Endometrium (tissue), 2 donors: Measurements from ENCODE around the gene BRSK2.
"Not testable (repeated sequence)": the region's sequence is repeated elsewhere in the genome, so short reads cannot be mapped to it uniquely, and the experiment has no call there.

Experiments used
- FAIRE-seq: peaks from 2 replicates; lab custom pipeline; 2012; peaks lifted over from hg19 to GRCh38; lab: Jason Lieb, UNC
- donor health status: control.
- donor health status: control.

The BRSK2 gene

GRCh38 chr11:1389932-1390568 lies at the start of gene BRSK2:
BRSK2 (plus strand) TSS chr11:1389934; CDS start chr11:1390285, 351 bp downstream.
- FAIRE-seq: no peak

- no peak for FAIRE-seq
Measured at GRCh38 chr11:1340111-1340510, 49.6 kb upstream of the BRSK2 start.

- not testable (repeated sequence) for FAIRE-seq
Measured at GRCh38 chr11:1341226-1341625, 48.5 kb upstream of the BRSK2 start.

GRCh38 chr11:1341928-1342524 lies 47.7 kb upstream of the BRSK2 start:
- no peak for FAIRE-seq

DNA sequence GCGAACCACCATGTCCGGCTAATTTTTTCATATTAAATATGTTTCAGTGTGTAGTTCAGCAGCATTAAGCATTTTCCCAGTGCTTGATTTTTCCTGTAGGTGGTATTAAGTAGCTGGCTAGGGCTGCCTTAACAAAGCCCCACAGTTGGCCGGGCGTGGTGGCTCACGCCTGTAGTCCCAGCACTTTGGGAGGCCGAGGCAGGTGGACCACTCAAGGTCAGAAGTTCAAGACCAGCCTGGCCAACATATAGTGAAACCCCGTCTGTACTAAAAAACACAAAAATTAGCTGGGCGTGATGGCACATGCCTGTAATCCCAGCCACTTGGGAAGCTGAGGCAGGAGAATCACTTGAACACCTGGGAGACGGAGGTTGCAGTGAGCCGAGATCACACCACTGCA lies 46.8 kb upstream of the BRSK2 start:
- no peak for FAIRE-seq

DNA sequence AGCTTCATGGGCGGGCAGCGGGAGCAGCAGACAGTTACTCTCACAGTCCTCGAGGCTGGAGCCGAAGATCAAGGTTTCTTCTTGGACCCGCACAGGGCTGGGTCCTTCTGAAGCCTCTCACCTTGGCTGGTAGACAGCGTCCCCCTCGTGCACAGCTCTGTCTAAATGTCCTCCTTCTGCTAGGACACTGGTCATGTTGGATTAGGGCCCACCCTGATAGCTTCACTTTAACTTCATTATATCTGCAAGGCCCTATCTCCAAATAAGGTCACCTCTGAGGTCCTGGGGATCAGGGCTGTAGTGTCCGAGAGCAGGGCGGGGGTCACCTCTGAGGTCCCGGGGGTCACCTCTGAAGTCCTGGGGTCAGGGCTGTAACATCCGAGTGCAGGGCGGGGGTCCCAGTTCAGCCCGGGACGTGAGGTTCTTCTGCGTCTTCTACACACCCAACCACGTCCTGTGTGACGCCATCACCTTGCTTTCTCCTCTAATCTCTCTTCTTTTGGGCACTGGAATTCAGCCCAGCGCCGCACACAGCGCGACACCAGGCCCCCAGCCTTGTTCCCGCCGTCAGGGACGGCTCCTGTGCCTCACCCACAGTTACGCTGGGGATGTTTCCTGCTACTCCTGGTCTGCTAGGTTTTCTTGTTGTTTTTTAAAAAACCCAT lies 46.2 kb upstream of the BRSK2 start:
- FAIRE-seq: no peak

GRCh38 chr11:1344056-1344635 lies 45.6 kb upstream of the BRSK2 start:
- FAIRE-seq: no peak

- no peak for FAIRE-seq
Measured at GRCh38 chr11:1345737-1346513, 43.8 kb upstream of the BRSK2 start.

GRCh38 chr11:1346669-1347390 lies 42.9 kb upstream of the BRSK2 start:
- no peak for FAIRE-seq

GRCh38 chr11:1347411-1347999 lies 42.2 kb upstream of the BRSK2 start:
- not testable (repeated sequence) for FAIRE-seq

GRCh38 chr11:1348146-1348795 lies 41.5 kb upstream of the BRSK2 start:
- no peak for FAIRE-seq

DNA sequence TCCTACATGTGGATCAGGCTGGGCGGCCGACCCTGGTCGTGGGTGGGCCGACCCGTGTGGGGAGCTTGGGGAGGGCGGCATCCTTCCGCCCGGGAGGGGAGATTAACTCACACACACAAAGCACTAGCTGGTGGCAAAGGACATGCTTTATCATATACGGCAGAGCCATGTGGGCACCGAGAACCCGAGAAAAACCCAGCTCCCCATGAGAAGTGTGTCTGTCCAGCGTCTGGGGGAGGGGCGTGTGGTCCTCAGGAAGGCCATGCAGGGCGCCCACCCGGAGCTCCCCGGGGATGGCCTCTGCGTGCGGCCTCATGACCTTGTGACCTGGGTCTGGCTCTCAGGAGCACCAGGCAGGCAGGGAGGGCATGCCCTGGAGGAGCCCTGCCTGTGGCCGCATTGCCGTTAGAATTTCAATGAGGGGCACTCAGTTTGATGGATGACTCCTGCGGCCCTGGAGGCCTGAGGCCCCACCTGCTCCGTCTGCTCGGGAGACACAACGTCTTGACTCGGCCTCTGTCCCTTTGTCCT lies 40.9 kb upstream of the BRSK2 start:
- FAIRE-seq: no peak

DNA sequence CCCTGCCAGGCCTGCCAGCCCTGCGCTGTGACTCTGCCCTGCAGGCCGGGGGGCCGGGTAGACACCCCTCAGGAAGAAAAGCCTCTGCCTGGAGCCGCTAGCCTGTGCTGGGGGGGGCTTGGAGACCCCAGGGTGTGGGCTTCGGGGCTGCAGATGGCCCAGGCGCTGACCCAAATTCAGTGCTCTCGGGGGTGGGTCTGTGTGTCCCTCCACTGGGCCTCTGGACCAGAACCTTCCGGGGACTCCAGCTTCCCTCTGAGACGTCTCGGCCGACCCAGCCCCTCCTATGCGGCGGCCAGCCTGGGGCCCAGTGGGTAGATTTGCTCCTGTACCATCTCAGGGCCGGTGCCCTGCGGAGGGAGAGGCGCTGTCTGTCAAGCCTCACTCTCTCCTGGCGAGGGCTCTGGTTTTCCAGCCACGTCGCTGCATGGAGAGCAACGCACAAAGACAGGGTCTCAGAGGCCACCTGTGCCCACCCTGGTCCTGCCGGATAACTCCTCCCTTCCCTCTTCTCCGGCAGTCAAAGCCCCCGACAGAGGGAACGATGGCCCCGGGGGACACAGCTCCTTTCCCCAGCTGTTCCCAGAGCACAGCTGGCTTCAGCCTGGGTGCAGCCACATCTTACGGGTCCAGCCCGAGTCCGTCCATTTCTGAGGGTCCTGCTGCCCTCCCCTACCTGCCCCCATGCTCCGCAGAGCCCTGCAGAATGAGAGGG lies 40.2 kb upstream of the BRSK2 start:
- FAIRE-seq: no peak

GRCh38 chr11:1350086-1350725 lies 39.5 kb upstream of the BRSK2 start:
- FAIRE-seq: no peak

DNA sequence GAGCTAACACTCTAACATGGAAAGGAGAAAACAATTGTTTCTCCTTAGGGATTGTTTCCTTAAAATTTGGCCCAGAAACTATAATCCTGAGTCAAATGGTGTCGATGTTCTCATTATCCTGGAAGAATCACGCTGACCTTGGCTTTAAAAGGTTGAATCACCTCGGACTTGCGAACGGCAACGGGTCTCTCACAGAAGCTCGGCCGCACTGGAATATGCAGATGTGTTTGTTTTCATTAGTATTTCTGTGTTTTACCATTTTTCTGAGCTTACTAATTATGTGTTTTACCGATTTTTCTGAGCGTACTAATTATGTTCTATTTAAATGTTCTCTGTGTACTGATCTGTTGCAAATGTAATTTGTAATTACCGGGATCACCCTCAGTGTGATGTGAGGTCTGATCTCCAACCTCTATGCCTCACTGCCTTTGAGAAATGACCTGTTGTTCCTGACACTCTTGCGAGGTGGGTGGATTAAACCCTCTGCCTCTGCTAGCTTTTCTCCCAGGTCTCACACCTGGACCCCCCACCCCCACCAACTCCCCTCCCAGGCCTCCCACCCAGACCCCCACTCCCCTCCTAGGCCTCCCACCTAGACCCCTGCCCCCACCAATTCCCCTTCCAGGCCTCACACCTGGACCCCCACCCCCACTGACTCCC lies 38.3 kb upstream of the BRSK2 start:
- no peak for FAIRE-seq

DNA sequence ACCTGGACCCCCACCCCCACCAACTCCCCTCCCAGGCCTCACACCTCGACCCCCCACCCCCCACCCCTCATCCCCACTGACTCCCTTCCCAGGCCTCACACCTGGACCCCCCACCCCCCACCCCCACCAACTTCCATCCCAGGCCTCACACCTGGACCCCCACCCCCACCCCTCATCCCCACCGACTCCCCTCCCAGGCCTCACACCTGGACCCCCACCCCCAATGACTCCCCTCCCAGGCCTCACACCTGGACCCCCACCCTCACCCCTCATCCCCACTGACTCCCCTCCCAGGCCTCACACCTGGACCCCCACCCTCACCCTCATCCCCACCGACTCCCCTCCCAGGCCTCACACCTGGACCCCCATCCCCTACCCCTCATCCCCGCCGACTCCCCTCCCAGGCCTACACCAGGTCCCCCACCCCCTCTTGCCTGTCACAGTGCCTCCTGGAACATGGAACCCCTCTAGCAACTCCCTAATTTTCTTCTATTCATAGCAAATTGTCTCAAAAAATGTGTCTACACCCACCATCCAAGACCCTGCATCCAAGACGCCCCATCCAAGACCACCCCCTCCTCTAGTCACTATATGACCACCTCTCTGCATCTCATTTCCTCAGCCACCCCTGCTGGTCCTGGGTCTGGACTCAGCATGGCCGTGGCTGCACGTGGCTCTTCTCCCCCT lies 36.9 kb upstream of the BRSK2 start:
- FAIRE-seq: no peak

- FAIRE-seq: no peak
Measured at GRCh38 chr11:1353383-1354124, 36.2 kb upstream of the BRSK2 start.
